ENCODE measurements around the gene RAPGEF1.
"Not testable (repeated sequence)": the region's sequence is repeated elsewhere in the genome, so short reads cannot be mapped to it uniquely, and the experiment has no call there.

The RAPGEF1 gene

DNA sequence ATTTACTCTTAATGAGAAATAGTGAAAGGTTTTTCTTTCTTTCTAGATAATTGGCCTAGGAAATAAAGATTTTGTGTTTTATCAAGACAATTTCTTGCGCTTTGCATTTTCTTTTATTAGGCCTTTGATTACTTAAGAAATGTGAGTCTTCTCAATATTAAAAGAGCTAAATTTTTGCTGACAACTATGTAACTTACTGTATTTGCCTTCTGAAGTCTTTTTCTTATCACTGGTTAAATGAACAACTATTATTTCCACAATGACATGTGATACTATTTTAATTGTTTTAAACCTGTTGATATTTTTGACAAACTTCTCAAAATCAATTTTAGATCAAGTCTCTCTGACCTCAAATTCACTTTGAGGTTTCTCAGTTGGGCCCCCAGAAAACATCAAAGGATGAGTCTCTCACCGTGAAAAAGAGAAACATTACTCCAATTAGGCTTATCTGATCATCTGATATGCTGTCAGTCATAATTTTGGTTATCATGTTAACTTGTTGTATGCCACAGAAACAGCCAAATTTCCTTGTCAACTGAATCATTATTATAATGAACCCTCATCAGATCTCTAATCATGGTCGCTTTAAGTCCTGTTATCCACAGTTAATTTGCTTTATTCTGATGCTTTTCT, 48.8 kb downstream of the RAPGEF1 start:
- DNase-seq (ENCODE audit: low read depth): no peak

DNA sequence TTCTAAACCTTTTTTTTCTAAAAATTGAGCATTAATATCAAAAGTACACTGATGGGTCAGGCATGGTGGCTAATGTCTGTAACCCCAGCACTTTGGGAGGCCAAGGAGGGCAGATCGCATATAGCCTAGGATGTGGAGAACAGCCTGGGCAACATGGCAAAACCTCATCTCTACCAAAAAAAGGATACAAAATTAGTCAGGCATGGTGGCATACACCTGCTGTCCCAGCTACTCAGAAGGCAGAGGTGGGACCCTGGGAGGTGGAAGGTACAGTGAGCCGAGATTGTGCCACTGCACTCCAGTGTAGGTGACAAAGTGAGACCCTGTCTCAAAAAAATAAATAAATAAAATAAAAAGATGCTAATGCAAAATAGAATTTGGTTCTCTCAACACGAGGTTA, 49.4 kb downstream of the RAPGEF1 start:
- no peak for DNase-seq (ENCODE audit: low read depth)

DNA sequence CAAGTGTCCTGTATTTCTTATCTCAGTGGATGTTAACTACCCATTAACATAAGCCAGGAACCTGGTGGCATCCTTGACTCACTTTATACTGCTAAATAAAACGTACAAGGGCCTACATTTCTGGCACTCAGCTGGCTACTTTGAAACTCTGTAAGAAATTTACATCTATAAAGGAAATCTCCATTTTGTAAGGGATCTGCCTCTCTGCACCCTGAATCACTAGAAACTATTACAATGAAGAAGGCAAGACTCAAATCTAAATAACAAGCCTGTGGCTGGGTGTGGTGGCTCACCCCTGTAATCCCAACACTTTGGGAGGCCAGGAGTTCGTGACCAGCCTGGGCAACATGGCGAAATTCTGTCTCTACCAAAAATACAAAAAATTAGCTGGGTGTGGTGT, 51.5 kb downstream of the RAPGEF1 start:
- DNase-seq (ENCODE audit: low read depth): no peak

DNA sequence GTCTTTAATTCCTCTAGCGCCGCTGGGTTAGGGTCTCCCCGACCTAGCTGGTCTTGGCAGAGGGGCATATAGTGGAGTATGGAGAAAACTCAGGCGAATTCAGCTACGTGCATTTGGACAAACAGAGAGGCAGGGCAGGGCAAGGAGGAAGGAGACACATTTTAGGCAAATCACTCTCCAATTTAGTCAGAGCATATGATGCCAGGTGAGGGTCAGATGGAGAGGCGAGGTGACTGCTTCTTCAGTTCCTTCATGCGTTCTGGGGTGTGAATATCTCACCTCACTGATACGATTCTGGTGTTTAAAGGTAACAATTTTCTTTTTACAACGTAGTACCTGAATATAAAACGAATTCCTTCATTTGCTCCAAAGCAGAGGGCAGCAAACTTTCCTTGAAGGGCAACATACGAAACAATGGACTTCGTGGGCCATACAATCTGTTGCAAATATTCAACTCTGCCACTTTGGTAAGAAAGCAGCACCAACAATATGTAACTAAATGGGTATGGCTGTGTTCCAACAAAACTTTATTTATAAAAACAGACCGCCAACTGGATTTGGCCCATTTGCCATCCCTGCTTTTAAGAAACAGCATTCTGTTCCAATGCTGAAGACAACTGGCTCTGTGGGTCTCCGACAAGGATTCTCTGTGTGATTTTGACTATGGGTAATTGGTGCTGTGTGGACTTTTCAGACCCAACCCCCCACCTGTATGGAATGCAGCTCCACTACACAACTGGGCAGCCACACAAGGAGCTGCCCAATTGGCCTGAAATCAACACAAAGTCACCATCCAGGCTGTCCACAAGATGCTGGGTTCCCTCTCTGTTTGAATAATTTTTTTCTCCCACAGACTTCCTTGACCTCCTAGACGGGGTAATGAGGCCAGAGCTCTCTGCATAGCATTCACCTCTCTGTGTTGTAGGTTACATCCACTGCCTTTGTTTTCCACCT, 53.8 kb downstream of the RAPGEF1 start:
- no peak for DNase-seq (ENCODE audit: low read depth)

DNA sequence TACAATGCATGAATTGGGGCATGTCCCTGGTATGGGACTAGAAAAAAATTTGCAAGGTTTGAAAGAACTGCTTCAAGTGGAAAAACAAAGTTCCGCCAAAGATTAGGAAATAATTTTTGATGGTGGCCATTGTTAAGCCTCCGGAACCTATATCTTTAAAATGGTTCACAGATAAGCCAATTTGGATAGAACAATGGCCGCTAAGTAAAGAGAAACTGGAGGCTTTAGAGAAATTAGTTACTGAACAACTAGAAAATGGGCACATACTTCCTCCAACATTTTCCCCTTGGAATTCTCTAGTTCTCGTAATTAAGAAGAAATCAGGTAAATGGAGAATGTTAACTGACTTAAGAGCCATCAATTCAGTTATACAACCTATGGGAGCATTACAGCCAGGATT, 56.8 kb downstream of the RAPGEF1 start:
- not testable (repeated sequence) for DNase-seq (ENCODE audit: low read depth)

DNA sequence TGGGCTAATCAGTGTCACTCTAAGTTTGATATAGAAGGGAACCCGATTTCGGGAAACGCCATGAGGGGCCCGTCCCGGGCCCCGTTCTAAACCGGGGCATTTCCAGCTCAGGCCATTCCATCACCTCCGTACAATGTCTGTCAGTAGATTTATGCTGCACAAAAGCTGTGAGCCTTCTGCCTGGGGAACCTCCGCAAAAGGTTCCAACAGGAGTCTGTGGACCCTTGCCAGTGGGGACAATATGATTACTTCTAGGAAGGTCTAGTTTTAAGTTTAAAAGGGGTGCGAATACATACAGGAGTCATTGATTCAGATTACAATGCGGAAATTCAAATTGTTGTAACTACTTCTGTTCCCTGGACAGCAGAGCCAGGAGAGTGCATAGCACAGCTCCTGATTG, 57.6 kb downstream of the RAPGEF1 start:
- DNase-seq (ENCODE audit: low read depth): no peak

DNA sequence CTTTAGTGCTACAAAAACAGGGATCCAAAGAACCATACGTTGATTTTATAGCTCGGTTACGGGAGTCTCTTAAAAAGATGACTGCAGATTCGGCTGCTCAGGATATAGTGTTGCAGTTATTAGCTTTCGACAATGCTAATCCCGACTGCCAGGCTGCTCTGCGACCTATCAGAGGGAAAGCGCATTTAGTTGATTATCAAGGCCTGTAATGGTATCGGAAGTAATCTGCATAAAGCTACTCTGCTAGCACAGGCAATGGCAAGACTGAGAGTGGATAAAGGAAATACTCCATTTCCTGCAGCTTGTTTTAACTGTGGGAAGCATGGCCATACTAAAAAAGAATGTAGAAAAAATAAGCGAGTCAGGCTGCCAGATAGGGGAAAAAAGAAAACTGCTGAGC, 58.0 kb downstream of the RAPGEF1 start:
- DNase-seq (ENCODE audit: low read depth): not testable (repeated sequence)

DNA sequence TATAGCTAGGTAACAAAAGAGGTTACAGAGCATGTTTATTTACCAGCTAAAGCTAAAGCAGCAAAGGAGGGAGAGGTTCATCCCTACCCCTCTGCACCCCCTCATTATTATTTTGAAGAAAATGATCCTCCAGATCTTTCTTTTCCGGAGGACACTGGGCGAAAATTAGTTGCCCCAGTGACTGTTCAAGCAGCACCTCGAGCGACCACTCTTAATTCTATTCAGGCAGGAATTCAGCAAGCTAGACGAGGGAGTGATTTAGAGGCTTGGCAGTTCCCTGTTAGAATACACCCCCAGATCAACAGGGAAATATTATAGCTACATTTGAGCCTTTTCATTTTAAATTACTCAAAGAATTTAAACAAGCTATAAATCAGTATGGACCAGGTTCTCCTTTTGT, 58.8 kb downstream of the RAPGEF1 start:
- not testable (repeated sequence) for DNase-seq (ENCODE audit: low read depth)

DNA sequence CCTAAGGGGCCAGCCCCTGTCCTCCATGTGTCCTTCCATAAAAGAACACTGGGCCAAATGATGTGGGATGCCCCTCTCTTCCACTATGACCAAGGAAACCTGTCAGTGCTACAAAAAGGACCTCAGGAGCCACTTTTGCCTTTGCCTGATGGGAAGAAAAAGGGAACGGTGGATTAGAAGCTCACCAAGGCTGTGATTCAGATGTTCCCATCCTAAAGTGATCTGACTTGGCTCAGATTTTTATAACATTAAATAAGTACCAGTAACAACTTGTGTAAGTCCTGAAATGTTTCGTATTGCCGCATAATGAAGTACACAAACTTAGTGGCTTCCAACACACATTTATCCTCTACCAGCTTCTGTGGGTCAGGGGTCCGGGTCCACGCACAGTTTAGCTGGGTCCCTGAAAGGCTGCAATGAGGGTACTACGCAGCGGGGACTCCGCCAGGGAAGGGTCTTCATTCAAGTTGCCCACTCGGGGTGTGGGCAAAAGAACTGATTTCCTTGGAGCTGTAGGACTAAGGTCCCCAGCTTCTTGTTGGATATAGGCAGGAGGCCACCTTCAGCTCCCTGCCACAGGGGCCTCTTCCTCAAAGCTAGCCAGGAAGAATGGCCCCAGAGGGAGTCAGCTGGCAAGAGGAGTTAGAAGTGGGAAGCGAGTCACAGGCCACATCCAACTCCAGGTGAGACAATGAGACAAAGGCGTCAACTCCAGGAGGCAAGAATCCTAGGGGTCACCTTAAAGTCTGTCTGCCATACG, 60.4 kb downstream of the RAPGEF1 start:
- no peak for DNase-seq (ENCODE audit: low read depth)

DNA sequence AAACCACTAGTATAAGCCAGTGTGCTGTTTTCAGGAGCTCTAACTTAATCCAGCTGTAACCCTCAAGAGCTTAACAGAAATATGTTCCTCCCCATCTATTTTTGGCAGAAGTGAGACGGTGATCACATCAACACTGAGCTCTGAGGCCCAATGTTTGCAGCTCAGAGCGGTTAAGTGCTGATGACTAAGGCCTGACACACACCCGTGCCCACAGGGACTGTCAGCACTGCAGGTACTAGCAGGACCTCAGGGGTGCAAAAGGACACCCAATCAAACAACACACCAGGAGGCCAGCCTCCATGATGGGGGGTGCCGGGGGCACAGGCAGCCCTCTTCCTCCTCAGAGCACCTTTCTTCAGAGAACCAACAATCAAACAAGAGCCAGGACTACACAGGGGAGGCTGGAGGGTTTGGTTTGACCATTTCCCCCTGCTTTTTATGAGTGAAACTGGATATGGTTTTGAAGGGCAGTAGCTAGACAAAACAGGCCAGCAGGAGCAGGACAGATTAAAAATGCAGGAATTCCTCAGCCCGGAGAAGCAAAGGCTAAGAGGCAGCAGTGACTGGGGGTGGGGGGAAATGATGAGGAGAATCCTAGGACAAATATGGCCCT, 61.3 kb downstream of the RAPGEF1 start:
- DNase-seq (ENCODE audit: low read depth): peak; percentile 57

DNA sequence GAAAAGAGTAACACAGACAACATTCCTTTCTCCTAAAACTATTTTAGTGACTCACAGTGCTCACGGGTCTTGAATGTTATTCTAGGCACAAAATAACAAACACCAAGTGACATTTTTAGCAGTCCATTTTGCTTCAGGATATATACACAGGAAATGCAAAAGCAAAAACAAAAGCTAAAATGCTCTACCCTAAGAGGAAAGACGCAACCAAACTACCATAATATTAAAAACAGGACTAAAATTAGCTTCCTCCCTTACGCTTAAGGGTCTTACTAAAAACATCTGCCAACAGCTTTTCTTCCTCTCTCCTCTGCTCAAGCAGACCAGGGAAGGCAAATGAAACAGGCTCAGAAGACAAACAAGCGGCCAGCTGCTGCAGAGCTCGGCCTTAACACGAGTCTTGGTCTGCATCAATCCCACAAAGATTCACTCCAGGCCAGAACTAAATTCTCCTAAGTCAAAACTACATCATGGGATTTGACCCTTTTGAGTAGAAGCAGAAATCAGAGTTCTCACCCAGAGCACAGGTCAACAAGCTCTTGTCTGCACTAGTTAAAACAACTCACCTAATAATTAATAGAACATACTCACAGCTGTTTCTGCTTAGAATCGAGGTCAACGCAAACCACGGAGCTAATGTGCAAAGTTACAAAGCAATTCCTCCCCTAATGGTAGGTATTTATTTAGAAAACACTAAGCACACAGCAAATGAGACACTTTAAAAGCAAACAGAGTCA, 62.3 kb downstream of the RAPGEF1 start:
- no peak for DNase-seq (ENCODE audit: low read depth)

DNA sequence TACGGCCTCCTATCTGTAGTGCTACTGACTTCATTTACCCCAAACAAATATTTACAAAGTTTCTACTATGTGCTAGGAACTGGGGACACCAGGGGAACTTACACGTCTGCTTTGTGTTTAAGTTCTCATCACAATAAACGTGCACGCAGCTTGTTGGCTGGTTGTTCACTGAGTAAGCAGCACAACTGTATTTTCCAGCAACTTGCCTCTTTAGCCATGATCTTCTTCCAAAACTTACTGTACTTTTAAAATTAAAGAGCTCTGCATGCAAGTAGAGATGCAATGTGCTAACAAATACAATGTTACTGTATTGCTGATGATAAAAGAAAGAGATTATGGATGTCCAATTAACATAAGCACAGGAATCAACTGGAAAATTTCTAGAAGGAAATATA, 62.8 kb downstream of the RAPGEF1 start:
- no peak for DNase-seq (ENCODE audit: low read depth)

DNA sequence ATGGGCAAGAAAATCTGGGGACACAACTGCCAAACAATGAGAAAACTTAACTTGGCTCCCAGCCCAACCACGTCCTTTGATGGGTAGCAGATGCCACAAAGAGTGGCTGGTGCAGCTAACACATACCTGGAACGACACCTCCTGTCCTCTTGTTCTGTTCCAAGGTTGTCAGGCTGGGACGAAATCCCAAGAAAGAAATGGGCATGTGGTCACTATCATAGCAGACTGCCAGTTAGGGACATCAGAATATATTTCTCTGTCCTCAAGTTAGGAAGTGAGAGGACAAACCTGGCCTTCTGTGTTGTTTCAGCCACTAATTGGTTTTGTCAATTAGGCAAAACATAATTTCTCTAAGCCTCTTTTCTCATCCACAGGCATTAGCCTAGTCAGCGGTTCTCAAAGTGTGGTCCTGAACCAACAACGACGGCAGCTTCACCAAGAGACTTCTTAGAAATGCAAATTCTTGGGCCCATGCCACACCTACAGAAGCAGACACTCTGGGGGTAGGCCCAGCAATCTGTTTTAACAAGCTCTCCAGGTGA, 63.4 kb downstream of the RAPGEF1 start:
- DNase-seq (ENCODE audit: low read depth): peak; percentile 61

DNA sequence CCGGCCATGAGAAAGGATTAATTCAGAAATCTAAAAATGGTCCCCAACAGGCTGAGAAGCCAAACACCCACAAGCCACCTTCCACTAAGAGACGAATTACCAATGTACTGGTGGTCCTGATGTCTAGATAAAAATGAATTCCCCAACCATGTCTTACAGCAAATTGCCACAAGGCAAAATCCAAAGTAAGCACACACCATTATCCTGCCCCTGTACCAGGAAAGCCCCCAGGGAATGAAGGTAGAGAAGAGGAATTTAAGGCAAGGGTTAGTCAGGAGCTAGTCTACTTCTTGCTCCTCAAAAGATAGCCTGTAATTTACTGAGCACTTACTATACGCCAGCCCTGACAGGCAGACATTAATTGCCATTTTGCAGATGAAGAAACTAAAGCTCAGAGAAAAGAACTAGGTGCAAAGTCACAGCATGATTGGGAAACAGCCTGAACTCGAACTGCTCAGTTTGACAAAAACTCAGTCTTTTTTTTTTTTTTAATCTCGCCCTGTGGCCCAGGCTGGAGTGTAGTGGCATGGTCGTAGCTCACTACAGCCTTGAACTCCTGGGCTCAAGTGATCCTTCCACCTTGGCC, 64.3 kb downstream of the RAPGEF1 start:
- DNase-seq (ENCODE audit: low read depth): no peak

DNA sequence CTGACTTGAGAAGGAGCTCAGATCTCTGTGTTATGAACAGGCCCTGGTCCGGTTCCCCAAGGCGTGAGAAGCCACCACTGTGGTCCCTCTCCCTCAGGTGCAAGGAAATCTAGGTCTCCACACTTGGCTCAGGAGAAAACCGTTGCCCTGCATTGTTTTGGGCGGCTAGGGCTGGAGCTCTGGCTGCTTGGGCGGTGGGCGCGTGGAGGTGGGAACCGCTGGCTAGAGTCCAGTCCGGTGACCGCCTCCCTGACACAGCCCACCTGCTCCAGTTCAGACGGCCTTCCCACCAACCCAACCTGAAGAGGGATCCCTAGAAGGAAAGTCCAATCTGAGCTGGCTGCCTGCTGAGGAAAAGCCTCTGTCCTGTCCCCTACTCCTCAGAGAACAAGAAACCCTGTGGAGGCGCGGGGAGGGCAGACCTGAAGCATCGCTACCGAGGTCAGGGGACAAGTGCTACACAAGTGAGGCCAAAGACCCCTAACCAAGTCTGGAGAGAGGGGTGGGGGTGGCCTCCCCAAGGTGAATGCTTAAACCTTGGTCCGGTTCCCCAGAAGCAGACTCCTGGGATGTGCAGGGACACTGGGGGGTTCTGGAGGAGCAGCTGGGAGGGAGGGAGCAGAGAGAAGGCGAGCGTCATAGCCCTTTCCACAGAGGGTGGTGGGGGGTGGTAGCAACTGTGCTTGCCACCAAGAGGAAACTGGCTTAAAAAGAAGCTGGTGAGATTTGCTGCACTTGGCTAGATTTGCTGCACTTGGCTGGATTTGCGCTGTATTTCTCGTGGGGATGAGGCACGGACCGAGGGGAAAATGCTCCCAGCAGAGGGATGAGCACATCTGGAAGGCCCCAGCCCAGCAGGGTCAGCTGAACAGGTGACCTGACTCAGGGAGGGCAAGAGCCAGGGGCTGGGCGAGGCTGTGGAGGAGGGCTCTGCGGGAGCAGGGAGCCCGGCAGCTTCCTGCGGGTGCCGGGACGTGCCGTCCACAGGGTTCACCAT, 65.2 kb downstream of the RAPGEF1 start:
- no peak for DNase-seq (ENCODE audit: low read depth)

DNA sequence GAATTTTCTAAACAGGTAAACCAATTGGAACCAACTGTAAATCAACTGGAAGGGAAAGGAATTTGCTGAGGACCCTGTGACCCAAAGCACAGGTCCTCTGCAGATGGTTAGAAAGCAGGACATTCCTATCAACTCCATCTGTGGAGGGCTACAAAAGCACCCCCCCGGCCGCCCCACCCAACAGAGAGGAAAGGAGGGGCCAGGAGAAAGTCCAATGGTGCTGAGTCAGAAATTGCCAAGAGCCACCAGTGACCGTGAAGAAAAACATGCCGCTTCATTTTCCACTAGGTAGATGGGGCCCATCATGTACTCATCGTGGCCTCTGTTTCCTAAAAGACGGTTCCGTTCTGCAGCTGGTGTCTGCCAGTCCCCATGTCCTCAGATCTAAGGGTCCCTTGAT, 66.3 kb downstream of the RAPGEF1 start:
- no peak for DNase-seq (ENCODE audit: low read depth)

DNA sequence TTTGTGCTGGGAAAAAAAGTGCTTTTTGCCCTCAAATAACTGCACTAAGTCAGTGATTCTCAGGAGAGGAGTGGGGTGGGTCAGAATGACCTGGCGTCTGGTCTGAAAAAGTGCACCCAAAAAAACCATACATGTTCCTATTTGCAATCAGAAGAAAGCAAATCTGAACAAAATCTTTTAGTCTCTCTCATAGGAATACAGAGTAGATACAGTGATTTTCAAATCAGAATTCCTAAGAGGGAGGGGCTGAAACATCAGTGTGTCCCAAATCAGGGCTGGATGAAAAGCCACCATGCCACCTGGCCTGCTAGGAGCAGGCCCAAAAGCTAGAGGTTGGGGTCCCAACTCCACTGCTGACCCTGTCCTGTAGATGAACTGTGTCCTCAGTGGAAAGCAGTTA, 66.8 kb downstream of the RAPGEF1 start:
- no peak for DNase-seq (ENCODE audit: low read depth)

DNA sequence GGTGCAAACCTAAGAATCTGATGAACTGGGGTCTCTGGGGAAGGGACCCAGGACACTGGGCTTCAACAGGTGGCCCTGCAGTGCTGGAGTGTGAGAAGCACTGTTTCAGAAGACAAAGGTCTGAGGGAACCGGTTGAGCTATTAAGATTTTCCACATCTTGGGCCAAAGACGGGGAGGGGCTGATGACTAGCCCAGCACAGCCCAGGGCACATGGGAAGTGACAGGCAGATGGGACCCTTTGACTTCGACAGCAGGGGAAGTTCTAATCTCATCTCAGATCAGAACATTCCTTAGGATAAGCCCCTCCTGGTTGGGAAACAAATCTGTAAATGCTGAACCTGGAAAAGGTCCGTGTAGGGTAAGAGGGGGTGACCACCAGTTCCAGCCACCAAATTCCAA, 67.4 kb downstream of the RAPGEF1 start:
- DNase-seq (ENCODE audit: low read depth): no peak

DNA sequence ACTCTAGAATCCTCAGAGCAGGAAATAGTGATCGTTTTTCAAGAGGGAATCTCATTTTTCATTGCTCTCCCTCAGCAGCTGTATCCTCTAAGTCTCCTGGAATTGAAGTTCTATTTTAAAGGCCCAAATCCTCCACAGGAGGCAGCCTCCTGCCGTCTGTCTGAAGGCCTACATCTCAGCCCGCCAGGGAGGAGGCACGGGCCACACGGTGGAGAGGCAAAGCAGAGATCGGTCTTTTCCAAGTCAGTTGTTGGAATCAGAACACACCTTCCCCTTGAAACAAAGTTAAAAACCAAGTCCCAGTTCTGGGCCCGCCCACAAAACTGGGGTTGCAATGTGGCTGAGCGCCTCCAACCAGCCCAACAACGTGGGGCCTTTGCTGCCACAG, 68.7 kb downstream of the RAPGEF1 start:
- DNase-seq (ENCODE audit: low read depth): no peak

Data from T follicular helper cell (primary cell).